MV-4-11 (cell line): ENCODE measurements around the gene LTA4H.

ENCODE experiments used
- DNase-seq: peaks from one replicate; lab custom pipeline; 2025; lab: John Stamatoyannopoulos, UW

The LTA4H gene

DNA sequence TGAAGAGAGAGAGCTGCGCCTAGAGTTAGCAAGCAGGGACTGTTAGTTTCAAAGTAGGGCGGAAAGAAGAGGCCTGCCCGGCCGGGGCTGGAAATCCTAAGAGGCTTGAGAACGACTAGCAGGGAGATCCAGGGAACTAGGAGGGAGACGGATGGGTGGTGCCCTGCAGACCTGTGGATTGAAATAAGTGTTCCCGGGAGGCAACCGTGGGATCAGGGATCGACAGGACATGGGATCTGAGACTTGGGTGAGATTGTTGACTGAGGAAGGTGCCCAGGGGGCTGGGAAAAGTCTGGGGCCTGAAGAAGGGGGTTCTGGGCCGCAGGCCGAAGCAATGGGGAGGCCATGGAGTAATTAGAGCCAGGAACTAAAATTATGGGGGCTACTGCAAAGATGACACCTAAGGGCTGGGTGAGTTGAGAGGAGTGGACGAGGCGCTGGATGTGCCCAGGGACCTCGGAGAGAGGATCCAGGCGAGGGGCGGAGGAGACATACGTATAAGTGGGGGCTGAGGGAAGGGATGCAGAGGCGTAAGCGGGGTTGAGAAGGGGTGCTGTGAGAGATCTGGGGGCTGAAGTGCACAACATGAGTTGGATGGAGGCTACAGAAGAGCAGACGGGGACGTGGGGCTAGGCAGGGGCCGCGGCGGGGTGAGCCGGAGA is 635 bp downstream of the LTA4H start:
- DNase-seq, result no peak

DNA sequence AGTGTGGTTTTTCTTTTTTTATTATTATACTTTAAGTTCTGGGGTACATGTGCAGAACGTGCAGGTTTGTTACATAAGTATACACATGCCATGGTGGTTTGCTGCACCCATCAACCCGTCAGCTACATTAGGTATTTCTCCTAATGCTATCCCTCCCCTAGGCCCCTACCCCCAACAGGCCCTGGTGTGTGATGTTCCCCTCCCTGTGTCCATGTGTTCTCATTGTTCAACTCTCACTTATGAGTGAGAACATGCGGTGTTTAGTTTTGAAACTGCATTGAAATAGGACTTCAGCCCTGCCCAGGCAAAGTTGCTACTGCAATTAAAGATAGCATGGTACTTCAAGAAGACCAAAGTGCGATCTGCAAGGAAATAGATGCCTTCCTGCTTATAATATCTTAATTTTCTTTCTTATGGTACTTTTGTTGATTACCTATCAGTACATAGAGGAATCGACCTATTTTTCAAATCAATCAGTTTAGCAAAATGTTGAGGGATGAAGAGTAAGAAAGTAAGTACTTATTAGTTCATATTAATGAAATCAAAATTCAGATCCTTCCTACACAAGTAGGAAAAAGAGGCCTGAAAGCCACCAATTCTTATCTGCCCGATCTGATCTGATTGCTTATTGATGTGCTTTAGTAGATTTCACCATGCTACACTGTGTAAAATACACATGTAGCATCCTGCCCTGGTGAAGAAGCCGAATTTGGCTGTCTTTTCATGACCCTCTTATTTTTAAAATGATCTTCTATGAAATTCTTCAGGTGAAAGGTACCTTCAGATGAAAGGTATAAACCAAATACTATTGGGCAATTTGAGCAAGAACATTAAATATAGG is 1.6 kb downstream of the LTA4H start:
- DNase-seq, result no peak

DNA sequence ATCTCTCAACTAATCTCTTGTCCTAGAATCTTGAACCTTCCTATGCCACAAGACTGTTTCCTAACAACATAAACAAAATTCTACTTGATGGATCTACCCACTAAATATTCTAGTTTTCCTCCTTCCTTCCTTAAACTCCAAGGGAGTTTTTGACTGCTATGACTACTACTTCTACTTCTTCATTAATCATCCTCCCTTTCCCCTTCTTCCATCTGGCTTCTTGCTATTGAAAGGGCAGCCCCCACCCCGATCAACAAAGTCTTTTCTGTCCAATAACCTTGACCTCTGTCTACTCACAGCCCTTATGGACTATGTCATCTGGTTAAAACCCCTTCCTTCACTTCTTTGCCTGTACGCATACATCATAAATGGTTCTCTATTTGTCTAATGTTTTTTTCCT is 5.6 kb downstream of the LTA4H start:
- peak; percentile 22 for DNase-seq

DNA sequence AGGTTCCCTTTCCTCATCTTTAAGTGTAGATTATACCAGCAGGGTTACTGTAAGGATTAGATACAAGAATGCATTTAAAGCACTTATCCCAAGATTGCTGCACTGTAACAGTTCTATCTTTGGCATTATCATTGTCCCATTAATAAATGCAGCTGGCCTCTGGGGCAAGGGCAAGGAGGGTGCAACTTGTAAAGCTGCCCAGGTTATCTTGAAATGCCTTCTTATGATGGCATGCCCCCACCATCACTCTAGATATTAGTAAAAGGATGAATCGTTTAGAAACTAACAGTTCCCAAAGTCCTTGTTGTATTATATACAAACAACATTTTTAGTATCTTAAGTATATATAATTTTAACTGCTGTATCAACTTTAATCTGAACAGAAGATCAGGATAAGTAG is 6.8 kb downstream of the LTA4H start:
- DNase-seq, result no peak

DNA sequence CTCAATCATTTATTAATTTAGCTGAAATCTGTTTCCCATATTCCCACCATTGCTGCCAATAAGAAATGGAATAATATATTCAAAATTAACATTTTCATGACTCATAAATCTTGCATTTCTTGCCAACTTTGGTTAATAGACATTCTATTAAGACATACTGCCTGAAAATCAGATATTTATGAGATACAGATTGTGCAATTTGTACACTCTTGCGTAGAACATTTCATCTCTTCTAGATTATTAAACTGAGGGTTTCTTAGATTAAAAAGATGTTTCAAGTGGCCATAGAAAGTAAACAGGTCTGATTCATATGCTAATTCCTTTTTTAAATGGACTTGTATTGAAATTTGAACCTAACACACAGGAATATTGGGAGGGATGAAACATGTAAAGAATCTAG is 9.1 kb downstream of the LTA4H start:
- DNase-seq, result no peak

DNA sequence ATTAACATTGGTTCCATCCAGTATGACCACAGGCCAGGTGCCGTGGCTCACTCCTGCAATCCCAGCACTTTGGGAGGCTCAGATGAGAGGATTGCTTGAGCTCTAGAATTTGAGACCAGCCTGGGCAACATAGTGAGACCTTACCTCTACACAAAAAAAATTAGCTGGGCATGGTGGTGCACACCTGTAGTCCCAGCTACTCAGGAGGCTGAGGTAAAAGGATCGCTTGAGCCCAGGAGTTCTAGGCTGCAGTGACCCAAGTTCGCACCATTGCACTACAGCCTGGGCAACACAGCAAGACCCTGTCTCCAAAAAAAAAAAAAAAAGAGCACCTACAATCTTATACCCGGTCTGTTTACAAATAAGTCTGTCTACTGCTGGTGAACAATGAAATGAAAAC is 9.9 kb downstream of the LTA4H start:
- no peak for DNase-seq

DNA sequence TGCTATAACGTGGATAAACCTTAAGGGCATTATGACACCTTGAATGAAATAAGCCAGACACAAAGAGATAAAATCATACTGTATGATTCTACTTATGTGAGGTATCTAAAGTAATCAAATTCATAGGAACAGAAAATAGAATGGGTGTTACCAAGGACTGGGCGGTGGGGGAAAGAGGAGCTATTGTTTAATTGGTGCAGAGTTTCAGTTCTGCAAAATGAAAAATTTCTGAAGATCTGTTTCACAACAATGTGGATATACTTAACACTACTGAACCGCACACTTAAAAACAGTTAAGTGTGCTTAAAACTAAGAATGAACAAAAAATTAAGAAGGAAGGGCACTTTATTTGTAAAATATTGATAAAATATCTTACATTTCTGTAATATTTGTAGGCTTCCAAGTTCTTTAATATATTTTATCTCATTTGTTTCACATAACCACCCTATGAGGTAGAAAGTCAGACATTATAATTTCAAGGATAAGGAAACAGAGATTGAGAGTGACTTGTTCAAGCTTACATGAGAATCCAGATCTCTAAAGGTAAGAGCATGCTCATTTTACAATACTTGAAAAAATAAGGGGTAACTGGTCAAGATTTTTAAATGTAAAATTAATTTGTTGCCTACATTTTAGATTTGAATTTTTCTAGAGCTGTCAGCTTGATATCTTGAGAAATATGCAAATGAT is 14.9 kb downstream of the LTA4H start:
- DNase-seq, result peak; percentile 92

DNA sequence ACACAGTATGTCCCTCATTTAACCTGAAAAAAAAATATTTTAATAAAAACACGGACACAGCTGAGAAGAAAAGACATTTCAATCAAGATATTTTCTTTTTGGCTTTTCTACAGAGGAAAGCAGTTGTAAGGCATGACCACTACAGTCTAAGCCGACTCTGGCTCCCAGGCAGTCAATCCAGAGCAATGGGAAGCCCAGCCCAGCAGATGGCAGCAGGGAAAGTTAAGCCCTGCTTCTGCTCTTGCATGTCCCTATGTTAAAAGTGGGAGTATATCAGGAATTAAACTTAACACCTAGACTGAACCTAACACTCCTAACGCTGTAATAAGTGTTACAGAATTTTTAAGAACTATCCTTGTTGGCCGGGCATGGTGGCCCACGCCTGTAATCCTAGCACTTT is 19.7 kb downstream of the LTA4H start:
- DNase-seq, result peak; percentile 33

DNA sequence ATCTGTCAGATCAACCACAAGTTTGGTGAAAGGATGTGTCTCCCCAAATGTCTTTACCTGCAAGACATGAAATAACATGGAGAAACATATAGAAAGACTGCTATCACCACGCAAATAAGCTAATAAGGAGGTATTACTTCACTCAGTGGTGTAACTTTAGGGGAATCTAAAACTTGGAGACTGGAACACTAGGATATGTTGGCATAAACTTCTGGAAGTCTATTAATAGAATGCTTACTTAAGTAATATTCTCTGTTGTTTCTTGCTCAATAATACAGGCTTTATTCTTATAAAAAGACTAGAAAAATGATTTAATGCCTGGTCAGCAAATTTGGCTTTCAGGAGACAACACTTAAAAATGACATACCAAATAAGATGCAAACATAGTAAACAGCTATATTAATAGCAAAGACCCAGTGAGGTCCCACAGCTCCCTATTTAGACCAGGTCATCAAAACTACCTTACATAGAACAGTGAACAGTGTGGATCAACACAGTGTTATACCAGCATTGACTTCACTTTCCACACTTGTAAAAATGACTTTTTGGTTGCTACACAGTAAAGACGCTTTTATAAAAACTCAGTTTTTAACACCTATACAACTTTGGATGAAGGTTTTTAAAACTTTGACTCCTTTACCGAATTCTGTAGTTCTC is 20.3 kb downstream of the LTA4H start:
- no peak for DNase-seq

DNA sequence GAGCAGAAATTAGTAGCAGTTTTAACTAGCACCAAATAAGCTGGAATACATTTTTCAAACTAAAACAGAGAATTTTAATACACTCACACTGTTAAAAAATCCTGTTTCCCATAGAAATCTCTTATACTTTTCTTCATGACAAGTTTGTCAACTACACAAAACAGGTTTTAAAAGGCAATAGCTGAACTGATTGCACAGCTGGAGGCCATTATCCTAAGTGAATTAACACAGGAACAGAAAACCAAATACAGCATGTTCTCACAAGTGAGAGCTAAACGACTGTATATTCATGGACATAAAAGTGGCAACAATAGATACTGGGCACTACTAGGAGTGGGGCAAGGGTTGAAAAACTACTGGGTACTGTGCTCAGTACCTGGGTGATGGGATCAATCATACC is 27.7 kb downstream of the LTA4H start:
- DNase-seq, result no peak

DNA sequence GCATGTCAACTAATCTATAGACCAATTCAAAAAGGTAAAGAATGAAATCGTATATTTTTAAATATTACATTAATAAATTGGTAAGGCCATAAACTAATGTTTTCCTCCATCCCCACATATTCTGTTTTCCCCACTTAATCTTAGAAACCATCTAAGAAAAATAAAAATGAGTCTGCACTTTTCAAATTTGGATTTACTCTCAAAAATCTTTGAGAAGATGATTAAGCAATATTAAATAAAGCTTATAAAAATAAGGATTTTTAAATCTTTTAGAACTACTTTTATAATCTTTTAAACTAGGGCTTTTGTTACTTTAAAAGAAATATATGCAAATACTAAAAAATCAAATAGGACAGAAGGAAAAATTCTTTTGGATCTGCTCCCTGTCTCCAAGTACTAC is 28.7 kb downstream of the LTA4H start:
- no peak for DNase-seq

DNA sequence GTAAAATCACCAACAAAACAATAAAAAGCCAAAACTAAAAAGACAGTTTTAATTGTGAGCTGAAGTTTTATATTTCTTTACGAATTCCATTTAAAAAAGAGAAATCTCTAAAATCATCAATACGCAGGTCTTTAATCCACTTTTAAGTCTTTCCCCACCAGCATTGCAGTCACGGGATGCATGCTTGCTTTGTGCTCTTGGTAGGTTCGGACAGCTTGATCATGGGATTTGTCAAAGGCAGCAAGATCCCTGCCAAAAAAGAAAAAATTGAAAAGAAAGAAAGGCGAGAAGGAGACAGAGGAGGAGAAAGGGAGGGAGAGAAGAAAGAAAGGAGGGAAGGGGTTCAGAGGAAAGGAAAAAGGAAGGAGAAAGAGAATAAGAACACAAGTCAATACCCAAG is 34.5 kb downstream of the LTA4H start:
- no peak for DNase-seq

DNA sequence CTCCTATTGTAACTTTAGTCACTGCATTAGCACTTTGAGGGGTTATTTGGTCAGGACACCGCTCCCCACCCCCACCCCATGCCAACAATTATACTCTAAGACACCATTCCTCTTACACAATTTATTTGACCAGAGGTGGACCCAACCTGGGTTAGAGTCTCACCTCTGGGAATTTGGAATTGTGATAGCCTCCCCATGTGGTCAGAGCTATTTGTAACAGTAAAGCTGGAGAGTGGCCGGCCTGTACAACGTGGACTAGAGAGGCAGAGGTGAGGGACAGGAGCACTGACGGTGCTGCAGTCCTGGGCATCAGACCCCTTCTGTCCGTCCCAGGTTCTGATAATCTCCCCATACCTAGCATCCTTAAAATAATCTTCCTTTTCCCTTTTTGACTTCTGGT is 35.9 kb downstream of the LTA4H start:
- no peak for DNase-seq

DNA sequence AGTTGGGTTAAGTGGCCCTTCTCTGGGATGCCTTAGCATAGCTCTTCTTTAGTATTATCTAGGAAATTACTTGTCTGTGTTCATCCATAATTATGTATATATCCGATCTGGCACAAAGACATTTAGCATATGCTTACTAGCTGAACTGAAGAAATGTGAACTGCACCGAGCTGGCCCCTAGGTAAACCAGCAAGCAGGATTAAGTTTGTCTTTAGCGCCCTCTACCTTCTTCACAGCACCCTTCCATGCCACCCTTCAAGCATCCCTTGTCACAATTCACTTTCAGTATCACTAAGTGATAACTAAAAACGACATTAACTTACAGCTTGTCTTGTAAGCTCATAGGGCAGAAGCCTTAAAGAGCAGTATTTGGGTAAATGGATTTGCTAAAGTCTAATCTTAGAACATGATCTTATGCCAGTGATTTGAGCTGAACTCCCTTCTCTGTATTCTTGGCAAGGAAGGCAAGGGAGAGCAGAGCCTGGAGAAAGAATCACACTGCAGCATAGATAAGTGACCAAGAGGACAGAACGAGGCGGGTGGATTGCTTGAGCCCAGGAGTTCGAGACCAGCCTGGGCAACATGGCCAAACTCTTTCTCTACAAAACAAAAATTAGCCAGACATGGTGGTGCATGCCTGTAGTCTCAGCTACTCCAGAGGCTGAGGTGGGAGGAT is 36.6 kb downstream of the LTA4H start:
- peak; percentile 83 for DNase-seq

DNA sequence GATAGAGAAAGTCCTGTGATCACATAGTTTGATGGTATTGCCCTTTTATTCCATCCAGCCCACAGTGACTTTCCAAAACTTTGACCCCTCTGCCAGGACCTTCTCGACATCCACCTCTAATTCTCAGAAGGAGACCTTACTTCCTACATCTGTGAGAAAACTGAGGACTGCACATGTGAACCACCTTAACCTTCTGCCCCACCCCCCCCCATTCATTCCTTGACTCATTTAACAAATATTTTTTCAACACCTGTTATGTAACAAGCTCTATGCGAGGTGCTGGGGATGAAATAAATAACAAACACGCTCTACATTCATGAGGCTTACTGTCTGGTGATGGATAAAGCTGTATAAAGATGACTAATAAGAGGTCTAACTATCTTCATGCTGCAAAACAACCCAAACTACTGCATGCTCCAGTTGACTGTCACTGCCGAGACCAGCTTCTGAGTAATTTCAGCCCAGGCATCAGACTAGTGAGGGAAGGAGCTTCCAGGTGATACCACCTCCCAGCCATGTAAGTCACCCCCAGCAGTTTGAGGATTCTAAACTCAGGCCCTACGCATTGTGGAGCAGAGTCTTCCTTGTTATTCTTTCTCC is 37.4 kb downstream of the LTA4H start:
- DNase-seq, result no peak

DNA sequence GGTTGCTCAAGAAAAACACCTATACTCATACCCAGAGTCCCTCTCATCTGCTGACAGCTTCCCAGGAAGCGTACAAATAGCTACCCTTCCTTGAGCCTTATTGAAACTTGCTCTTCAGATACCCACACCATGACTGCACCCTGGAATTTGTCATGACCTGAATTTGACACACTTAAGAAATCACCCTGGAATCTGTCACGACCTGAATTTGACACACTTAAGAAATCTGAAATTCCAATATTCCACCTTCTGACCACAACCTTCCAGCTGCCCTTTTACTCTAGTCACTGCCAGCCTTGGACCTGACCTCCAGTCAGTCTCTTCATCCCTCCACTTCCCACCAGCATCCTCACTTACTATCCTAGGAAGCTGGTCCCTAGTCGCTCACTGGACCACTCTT is 38.1 kb downstream of the LTA4H start:
- DNase-seq, result no peak

DNA sequence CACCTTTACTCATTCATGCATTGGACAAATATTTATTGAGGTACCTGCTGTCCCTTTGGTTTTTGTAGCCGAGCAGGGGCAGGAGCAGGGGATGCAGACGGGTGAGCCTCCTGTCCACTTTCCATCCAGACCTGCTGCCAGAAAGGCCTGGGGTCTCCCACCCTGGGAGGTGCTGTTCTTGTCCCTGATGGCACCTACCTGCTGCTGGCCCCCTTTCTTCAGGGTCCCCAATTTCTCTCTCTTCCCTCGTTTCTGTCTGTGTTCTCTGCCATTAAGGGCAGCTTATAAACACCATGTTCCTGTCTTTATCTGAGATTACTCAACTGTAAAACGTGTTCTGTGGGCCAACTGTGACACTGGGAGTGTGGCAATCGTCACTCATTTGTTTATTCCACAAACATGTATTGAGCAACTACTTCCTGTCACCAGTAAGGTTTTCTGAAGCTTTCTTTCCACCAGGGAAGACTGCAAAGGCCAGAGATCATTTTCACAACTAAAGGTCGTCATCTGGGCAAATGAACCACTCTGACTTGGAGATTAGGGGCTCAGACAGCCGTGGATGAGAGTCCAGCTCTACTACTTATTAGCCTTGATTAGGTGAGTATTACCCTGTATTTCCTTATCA is 39.2 kb downstream of the LTA4H start, which contains the start of gene HAL:
TSS of gene HAL (minus strand) at position 311 of the 625 bp plus-strand sequence. CDS start 434 bp downstream, outside the sequence.
- DNase-seq, result peak; percentile 96

DNA sequence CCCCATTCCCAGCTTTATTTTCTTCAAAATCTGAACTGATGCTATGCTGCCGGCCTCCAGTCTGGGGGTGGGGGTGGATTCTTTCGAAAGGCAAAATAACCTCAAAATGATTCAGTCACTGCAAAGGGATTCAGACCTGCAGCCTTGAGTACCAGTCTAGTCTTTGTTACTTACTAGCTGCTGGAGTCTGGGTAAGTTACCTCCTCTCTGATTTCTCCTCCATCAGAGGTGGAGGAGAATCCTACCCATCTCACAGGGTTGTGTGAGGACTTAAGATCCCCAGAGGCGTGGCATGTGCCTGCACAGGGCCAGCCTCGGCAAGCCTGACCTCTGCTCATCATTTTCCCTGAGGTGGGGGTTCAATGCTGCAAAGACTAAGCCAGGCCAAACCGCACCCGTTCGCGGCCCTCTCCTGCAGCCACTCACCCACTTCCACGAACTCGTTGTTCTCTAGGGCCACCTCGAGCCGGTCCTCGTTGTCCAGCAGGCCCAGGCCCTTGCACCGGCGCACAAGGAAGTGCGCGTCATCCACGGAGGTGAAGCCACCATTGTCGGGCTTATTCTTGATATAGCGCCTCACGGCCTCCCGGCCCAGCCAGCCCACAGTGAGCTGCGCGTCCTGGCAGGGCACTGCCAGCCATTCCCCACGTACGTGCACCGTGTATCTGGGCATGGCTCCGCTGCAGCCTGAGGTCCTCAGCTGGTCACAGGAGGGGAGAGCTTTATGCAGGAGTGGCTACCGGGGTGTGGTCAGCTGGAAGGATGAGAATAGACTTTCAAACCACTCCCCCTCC is 40.0 kb downstream of the LTA4H start:
- DNase-seq, result no peak

DNA sequence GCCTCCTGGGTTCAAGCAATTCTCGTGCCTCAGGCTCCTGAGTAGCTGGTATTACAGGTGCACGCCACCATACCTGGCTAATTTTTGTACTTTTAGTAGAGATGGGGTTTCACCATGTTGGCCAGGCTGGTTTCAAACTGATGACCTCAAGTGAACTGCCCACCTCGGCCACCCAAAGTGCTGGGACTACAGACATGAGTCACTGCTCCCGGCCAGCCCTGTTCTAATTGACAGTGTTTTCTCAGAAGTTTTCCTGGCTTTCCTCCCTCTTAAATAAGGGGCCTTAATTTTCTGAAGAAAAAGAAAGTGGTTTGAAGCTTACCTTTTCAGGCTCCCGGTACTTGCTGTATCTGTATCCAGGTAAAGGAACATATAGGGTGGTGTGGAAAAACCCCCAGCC is 40.9 kb downstream of the LTA4H start:
- DNase-seq, result no peak

DNA sequence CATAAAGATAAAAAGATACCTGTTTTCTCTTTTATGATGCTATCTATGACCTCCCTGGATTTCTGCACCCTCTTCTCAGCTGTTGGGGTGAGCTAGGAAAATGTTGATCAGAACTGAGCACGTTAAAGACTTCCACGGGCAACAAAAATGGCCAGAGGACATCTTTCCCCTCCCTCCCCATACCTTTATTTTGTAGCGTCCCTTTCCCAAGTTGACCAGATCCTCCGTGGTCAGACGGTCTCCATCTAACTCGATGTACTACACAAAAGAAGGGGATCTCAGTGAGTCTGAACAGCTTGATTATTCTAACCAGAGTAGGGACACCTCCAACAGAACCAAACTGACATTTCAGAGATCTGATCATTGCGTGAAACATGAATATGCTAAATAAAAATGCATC is 41.5 kb downstream of the LTA4H start:
- DNase-seq, result no peak
